ENCODE results near the gene HOXB7.

HOXB7 gene

DNA sequence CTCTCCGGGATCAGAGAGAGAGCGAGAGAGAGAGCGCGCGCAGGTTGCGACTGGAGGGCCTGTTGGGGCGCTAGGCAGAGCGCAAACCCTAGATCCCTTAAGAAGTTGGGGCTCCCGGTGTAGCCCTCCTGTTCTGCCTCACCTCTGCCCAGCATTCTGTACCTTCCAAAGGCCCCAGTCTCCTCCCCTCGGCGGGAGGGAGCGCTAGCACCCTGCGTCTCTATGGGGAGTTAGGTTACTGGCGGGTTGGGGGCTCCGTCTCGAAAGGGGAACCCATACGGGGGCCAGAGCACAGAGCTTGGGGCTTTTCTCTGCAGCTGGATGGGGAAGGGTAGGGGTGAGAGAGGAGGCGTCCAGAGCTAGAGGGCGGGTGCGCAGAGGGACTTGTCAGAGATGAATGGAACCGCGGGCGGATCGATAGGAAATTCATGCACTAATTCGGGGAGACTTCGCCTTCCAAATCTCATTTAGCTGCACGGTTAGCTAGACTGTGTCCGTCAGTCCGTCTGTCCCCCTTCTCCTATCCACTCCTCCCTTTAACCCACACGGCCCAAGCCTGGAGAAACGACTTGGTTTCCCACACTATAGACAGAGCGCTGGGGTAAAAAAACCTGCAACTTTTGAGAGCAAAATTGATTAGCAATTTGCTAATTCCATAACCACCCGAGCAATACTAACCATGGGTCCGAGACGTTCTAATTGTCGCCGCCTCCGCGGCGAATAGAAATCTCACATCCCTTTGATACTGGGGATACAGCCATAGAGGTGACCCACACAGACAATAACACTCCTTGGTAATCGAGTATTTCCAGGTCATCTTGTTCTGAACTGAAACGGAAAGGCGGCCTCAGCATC is 32.0 kb downstream of the HOXB7 start:
- H3K4me1 ChIP-seq (ENCODE audit: control insufficient read depth, insufficient read depth, low read length, poor library complexity, severe bottlenecking), result peaks cover 21% of the 10 kb centered on the region
- no peaks in the 10 kb centered on the region for H3K9me3 ChIP-seq (ENCODE audit: control insufficient read depth, low read length)
- no peak for DNase-seq
- H3K36me3 ChIP-seq (ENCODE audit: control insufficient read depth, insufficient read depth, low read length), result no peaks in the 10 kb centered on the region
- peak overlapping the region; percentile 63 for H3K27ac ChIP-seq (ENCODE audit: insufficient read depth, low read length, poor library complexity, severe bottlenecking)
- H3K27me3 ChIP-seq (replicated peaks; ENCODE audit: control insufficient read depth, insufficient read depth, low read length, poor library complexity, severe bottlenecking), result peaks cover 24% of the 10 kb centered on the region
- H3K4me3 ChIP-seq (ENCODE audit: insufficient read depth, low read depth, low read length, poor library complexity, severe bottlenecking), result peak overlapping the region; percentile 81

DNA sequence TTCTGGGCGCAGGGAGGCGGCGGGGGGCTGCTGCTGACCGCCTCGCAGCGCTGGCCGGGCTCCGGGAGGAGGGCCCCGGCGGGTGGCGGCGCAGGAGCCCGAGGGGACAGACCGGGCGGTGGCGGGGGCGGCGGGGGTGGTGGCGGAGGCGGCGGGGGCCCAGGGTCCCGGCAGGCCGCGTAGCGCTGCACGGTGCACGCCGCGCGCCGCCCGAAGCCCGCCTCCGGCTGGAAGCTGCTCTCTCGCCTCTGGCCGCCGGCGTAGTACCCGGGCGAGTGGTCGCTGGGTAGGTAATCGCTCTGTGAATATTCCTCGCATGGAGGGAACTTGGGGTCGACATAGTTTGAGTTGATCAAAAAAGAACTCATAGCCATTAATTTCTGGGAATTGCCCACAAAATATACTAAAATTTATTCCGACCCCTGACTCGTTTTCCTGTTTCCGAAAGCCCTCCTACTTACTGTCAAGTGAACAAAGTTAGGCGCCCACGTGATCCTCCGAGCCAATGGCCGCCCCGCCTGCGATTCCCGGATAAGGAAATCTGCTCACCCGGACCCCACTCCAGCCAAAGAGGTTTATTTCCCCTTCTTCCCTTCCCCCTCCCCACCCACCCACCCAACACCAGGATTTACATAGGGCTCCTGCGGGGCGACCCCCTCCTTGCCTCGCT is 32.7 kb downstream of the HOXB7 start, which contains the start of gene HOXB4:
Gene HOXB4 (minus strand): TSS at position 405 of the 670 bp plus-strand sequence. CDS start 31 bp downstream, at position 374.
- Histone ChIP-seq H3K4me1 (ENCODE audit: control insufficient read depth, insufficient read depth, low read length, poor library complexity, severe bottlenecking) (peaks cover 21% of the 10 kb centered on the region), H3K9me3 (ENCODE audit: control insufficient read depth, low read length) (no peaks in the 10 kb centered on the region), H3K36me3 (ENCODE audit: control insufficient read depth, insufficient read depth, low read length) (no peaks in the 10 kb centered on the region), H3K27me3 (replicated peaks; ENCODE audit: control insufficient read depth, insufficient read depth, low read length, poor library complexity, severe bottlenecking) (peaks cover 24% of the 10 kb centered on the region), H3K27ac (ENCODE audit: insufficient read depth, low read length, poor library complexity, severe bottlenecking) (peak within 1 kb of the TSS; percentile 63), H3K4me3 (ENCODE audit: insufficient read depth, low read depth, low read length, poor library complexity, severe bottlenecking) (peak within 1 kb of the TSS; percentile 81)
- DNase-seq, result peak; percentile 48 to 73 (median 64)

DNA sequence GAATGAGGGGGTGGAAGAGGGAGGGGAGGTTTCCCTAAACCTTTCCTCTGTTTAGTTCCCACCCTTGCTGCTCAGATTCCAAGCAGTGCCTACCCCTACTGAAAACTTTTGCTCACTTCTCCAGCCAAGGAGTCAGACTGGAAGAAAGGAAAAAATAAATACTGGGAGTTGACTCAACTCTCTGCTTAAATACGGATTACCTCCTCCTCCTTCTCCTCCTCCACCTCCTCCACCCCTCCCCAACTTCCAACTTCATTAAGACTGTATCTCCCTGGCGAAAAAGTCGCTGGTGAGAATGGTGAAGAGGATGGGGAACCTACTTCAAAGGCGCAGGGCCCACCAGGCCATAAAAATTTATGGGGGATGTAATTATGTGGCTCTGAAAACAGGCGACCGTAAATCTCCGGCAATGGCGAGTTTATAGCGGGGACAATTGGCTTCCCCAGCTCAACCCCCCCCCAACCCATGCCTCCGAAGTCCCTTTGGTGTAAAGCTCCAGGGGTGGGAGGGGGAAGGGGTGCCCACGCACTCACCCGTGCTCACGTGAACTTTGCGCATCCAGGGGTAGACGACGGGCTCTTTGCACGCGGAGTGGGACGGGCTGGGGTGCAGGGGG is 33.4 kb downstream of the HOXB7 start:
- Histone ChIP-seq H3K27me3 (replicated peaks; ENCODE audit: control insufficient read depth, insufficient read depth, low read length, poor library complexity, severe bottlenecking) (peaks cover 24% of the 10 kb centered on the region), H3K4me3 (ENCODE audit: insufficient read depth, low read depth, low read length, poor library complexity, severe bottlenecking) (peak overlapping the region; percentile 81), H3K4me1 (ENCODE audit: control insufficient read depth, insufficient read depth, low read length, poor library complexity, severe bottlenecking) (peaks cover 21% of the 10 kb centered on the region), H3K27ac (ENCODE audit: insufficient read depth, low read length, poor library complexity, severe bottlenecking) (no peak overlapping the region), H3K36me3 (ENCODE audit: control insufficient read depth, insufficient read depth, low read length) (no peaks in the 10 kb centered on the region), H3K9me3 (ENCODE audit: control insufficient read depth, low read length) (no peaks in the 10 kb centered on the region)
- DNase-seq, result no peak

DNA sequence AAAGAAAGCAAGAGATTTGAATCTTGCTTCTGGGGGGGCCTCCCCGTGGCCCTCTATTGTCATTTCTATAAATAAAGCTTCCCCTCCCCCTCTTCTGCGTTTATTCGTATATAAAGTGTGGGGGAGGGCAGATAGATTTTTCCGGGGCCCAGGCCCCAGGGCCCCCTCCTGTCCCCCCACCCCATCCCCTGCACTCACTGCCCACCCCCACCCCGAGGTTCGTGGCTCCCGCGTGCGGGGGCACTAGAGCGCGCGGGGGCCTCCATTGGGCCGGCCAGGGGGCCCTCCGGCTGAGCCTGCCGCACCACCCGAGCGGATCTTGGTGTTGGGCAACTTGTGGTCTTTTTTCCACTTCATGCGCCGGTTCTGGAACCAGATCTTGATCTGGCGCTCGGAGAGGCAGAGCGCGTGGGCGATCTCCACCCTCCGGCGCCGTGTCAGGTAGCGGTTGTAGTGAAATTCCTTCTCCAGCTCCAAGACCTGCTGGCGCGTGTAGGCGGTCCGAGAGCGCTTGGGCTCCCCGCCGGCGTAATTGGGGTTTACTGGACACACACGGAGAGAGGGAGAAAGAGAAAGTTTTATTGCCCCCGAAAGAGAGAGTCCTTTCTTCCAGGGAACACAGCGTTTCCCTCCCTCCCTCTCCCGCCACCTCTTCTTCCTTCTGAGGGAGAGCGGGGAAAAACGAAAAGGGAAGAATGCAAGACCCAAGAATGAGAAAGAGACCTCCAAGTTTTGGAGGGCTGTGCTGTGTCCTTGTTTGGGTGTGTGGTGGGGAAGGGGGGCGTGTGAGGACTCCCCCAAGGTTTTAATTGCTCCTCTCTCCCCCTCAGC is 34.1 kb downstream of the HOXB7 start:
- Histone ChIP-seq H3K27me3 (replicated peaks; ENCODE audit: control insufficient read depth, insufficient read depth, low read length, poor library complexity, severe bottlenecking) (peaks cover 17% of the 10 kb centered on the region), H3K27ac (ENCODE audit: insufficient read depth, low read length, poor library complexity, severe bottlenecking) (no peak overlapping the region), H3K36me3 (ENCODE audit: control insufficient read depth, insufficient read depth, low read length) (no peaks in the 10 kb centered on the region), H3K9me3 (ENCODE audit: control insufficient read depth, low read length) (no peaks in the 10 kb centered on the region), H3K4me3 (ENCODE audit: insufficient read depth, low read depth, low read length, poor library complexity, severe bottlenecking) (peak overlapping the region; percentile 81), H3K4me1 (ENCODE audit: control insufficient read depth, insufficient read depth, low read length, poor library complexity, severe bottlenecking) (peaks cover 21% of the 10 kb centered on the region)
- no peak for DNase-seq

DNA sequence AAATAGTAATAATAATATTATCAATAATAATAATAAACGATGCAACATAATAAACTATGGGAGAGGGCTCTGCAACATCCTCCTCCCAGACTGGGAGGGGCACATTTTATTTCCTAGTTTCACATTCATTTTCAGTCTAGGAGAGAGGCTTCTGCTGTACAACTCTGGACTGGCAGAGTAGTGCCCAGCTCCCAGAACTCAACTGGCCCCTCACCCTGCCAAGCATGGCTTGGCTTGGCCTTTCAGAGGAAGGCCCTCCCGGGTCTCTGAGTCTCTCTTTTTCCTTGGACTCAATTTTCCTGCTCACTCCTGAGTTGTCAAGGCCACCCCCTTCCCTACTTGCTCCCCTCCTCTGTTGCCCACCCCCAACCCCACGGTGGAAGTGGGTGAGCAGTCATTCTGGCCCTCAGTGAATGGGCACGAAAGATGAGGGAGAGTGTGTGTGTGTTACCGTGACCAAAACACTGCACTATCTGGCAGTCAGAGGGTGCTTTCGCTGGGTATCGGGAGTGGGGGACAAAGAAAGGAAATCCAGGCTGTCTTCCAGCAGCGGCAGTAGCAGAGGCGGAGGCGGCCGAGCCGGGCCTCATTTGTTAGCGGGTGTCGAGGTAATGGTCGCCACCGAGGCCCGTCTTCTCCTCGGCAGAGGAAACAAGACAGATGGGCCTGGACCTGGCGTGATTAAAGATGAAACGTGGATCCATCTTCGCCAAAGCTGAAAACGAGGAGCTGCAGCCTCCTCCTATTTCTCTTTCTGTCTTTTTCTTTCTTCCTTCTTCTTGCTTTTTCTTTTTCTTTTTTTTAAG is 34.9 kb downstream of the HOXB7 start:
- Histone ChIP-seq H3K27ac (ENCODE audit: insufficient read depth, low read length, poor library complexity, severe bottlenecking) (no peak overlapping the region), H3K27me3 (replicated peaks; ENCODE audit: control insufficient read depth, insufficient read depth, low read length, poor library complexity, severe bottlenecking) (peaks cover 9% of the 10 kb centered on the region), H3K36me3 (ENCODE audit: control insufficient read depth, insufficient read depth, low read length) (no peaks in the 10 kb centered on the region), H3K9me3 (ENCODE audit: control insufficient read depth, low read length) (no peaks in the 10 kb centered on the region), H3K4me3 (ENCODE audit: insufficient read depth, low read depth, low read length, poor library complexity, severe bottlenecking) (no peak overlapping the region), H3K4me1 (ENCODE audit: control insufficient read depth, insufficient read depth, low read length, poor library complexity, severe bottlenecking) (peaks cover 21% of the 10 kb centered on the region)
- DNase-seq, result no peak

- H3K4me3 ChIP-seq (ENCODE audit: insufficient read depth, low read depth, low read length, poor library complexity, severe bottlenecking), result no peak overlapping the region
- DNase-seq, result no peak
- H3K27me3 ChIP-seq (replicated peaks; ENCODE audit: control insufficient read depth, insufficient read depth, low read length, poor library complexity, severe bottlenecking), result peaks cover 3% of the 10 kb centered on the region
- H3K4me1 ChIP-seq (ENCODE audit: control insufficient read depth, insufficient read depth, low read length, poor library complexity, severe bottlenecking), result peaks cover 21% of the 10 kb centered on the region
- no peaks in the 10 kb centered on the region for H3K9me3 ChIP-seq (ENCODE audit: control insufficient read depth, low read length)
- H3K36me3 ChIP-seq (ENCODE audit: control insufficient read depth, insufficient read depth, low read length), result no peaks in the 10 kb centered on the region
- no peak overlapping the region for H3K27ac ChIP-seq (ENCODE audit: insufficient read depth, low read length, poor library complexity, severe bottlenecking)
These were observed 35.7 kb downstream of the HOXB7 start for GRCh38 chr17:48575066-48575582.

- no peak overlapping the region for H3K4me3 ChIP-seq (ENCODE audit: insufficient read depth, low read depth, low read length, poor library complexity, severe bottlenecking)
- H3K4me1 ChIP-seq (ENCODE audit: control insufficient read depth, insufficient read depth, low read length, poor library complexity, severe bottlenecking), result peaks cover 21% of the 10 kb centered on the region
- no peak overlapping the region for H3K27ac ChIP-seq (ENCODE audit: insufficient read depth, low read length, poor library complexity, severe bottlenecking)
- H3K36me3 ChIP-seq (ENCODE audit: control insufficient read depth, insufficient read depth, low read length), result no peaks in the 10 kb centered on the region
- no peaks in the 10 kb centered on the region for H3K27me3 ChIP-seq (replicated peaks; ENCODE audit: control insufficient read depth, insufficient read depth, low read length, poor library complexity, severe bottlenecking)
- DNase-seq, result no peak
- no peaks in the 10 kb centered on the region for H3K9me3 ChIP-seq (ENCODE audit: control insufficient read depth, low read length)
These were observed 36.2 kb downstream of the HOXB7 start for GRCh38 chr17:48574505-48575065.

GRCh38 chr17:48571826-48572417 is 38.9 kb downstream of the HOXB7 start:
- Histone ChIP-seq H3K4me1 (ENCODE audit: control insufficient read depth, insufficient read depth, low read length, poor library complexity, severe bottlenecking) (peaks cover 4% of the 10 kb centered on the region), H3K4me3 (ENCODE audit: insufficient read depth, low read depth, low read length, poor library complexity, severe bottlenecking) (no peak overlapping the region), H3K36me3 (ENCODE audit: control insufficient read depth, insufficient read depth, low read length) (no peaks in the 10 kb centered on the region), H3K9me3 (ENCODE audit: control insufficient read depth, low read length) (no peaks in the 10 kb centered on the region), H3K27ac (ENCODE audit: insufficient read depth, low read length, poor library complexity, severe bottlenecking) (no peak overlapping the region), H3K27me3 (replicated peaks; ENCODE audit: control insufficient read depth, insufficient read depth, low read length, poor library complexity, severe bottlenecking) (no peaks in the 10 kb centered on the region)
- DNase-seq, result no peak
